Testis (tissue), 3 donors: Measurements from ENCODE around the gene LSG1. TPM values are rescaled to one million over a fixed set of nuclear protein-coding genes. Genes with fewer than 3 reads are reported as not detected.

Experiments
- DNase-seq: peaks from one replicate; pipeline ENCODE4 v3.0.0-alpha.2; 2019
- H3K27ac ChIP-seq, 2 donors: fragments of 200-600 bp; sonication (generic); one replicate each; pipeline ENCODE4 v1.5.1; 2019
- H3K27me3 ChIP-seq: fragments of 200-600 bp; sonication (generic); one replicate; pipeline ENCODE4 v1.5.1; 2019
- H3K36me3 ChIP-seq: fragments of 200-600 bp; sonication (generic); one replicate; pipeline ENCODE4 v1.5.1; 2017; ENCODE audit warnings: low read depth; ENCODE audit errors: missing control alignments
- H3K4me1 ChIP-seq: fragments of 200-600 bp; sonication (generic); one replicate; pipeline ENCODE4 v1.5.1; 2019
- H3K4me3 ChIP-seq, 2 donors: fragments of 200-600 bp; sonication (generic); one replicate each; pipeline ENCODE4 v1.5.1; 2017 to 2019
- H3K9me3 ChIP-seq: fragments of 200-600 bp; sonication (generic); one replicate; pipeline ENCODE4 v1.5.1; 2017
- POLR2A ChIP-seq: fragments of 450-650 bp; IDR thresholded peaks from one replicate; pipeline ENCODE4 v1.6.1; 2017; ENCODE audit warnings: antibody characterized with exemption, mild to moderate bottlenecking, moderate library complexity
- WGBS, 2 donors: methylation state at CpG; one replicate each; pipeline ENCODE4 v1.1.5; 2018; 5-methylcytosine and 5-hydroxymethylcytosine counted together
- intact Hi-C: fragments of 100-400 bp; cut with DNase I; formaldehyde crosslinking; loops from one replicate; pipeline ENCODE4 v1.15.1; 2023; ENCODE audit warnings: low total_unique reads
- polyA plus RNA-seq: library from polyadenylated mRNA; stranded (reverse); fragments of 350-450 nt; fragmentation: Illumina TruSeq; extraction: RNeasy Lipid Tissue Mini Kit (QIAGEN cat#74804); gene quantifications from one replicate; pipeline ENCODE4 v1.2.3, GENCODE V29; 2014; ENCODE audit warnings: low read depth, low replicate concordance; ENCODE audit not compliant: insufficient read depth
- total RNA-seq, 2 donors: library from RNA; depleted of rRNA; stranded (reverse); fragments of >200 nt; gene quantifications; one replicate each; pipeline ENCODE4 v1.2.3, GENCODE V29; 2016
- TF ChIP-seq, protein P1 (sequence below), 3 experiments: fragments of 450-650 bp in 2 of 3; fragments of 200-600 bp in 1 of 3; sonication (generic) in 1 of 3; IDR thresholded peaks; one replicate each; pipeline ENCODE4 v1.5.1; 2016 to 2019; ENCODE audit warnings: antibody characterized with exemption in 3 of 3, mild to moderate bottlenecking in 2 of 3, moderate library complexity in 1 of 3

The LSG1 gene
- total and polyA plus RNA-seq, 3 donors from 2014 or later = 47.4 to 56.1 (median 50.5) TPM

- Histone ChIP-seq H3K27ac (no peak overlapping the region), H3K9me3 (no peaks in the 10 kb centered on the region), H3K4me1 (no peaks in the 10 kb centered on the region), H3K27me3 (no peaks in the 10 kb centered on the region), H3K36me3 (no peaks in the 10 kb centered on the region), H3K4me3 (no peak overlapping the region)
- intact Hi-C loops = no loop called here
- TF ChIP-seq, protein P1, sequence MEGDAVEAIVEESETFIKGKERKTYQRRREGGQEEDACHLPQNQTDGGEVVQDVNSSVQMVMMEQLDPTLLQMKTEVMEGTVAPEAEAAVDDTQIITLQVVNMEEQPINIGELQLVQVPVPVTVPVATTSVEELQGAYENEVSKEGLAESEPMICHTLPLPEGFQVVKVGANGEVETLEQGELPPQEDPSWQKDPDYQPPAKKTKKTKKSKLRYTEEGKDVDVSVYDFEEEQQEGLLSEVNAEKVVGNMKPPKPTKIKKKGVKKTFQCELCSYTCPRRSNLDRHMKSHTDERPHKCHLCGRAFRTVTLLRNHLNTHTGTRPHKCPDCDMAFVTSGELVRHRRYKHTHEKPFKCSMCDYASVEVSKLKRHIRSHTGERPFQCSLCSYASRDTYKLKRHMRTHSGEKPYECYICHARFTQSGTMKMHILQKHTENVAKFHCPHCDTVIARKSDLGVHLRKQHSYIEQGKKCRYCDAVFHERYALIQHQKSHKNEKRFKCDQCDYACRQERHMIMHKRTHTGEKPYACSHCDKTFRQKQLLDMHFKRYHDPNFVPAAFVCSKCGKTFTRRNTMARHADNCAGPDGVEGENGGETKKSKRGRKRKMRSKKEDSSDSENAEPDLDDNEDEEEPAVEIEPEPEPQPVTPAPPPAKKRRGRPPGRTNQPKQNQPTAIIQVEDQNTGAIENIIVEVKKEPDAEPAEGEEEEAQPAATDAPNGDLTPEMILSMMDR (IDR thresholded peaks at IDR 0.05) = no peak
- TF ChIP-seq POLR2A = no peak
- WGBS, 2 donors = 93 to 94% methylated on average over 7 of the region's 7 CpGs
- DNase-seq = no peak
Measured at GRCh38 chr3:194707147-194707540, 35.2 kb upstream of the LSG1 start.

GRCh38 chr3:194705761-194706160 is 33.8 kb upstream of the LSG1 start:
- TF ChIP-seq, protein P1 (IDR thresholded peaks at IDR 0.05) = no peak
- no peak for TF ChIP-seq POLR2A
- Histone ChIP-seq H3K27me3 (no peaks in the 10 kb centered on the region), H3K36me3 (no peaks in the 10 kb centered on the region), H3K4me3 (no peak overlapping the region), H3K27ac (no peak overlapping the region), H3K9me3 (no peaks in the 10 kb centered on the region), H3K4me1 (no peaks in the 10 kb centered on the region)
- intact Hi-C loops = no loop called here
- WGBS, 2 donors = 84 to 88% methylated on average over 8 to 11 of the region's 11 CpGs
- no peak for DNase-seq

DNA sequence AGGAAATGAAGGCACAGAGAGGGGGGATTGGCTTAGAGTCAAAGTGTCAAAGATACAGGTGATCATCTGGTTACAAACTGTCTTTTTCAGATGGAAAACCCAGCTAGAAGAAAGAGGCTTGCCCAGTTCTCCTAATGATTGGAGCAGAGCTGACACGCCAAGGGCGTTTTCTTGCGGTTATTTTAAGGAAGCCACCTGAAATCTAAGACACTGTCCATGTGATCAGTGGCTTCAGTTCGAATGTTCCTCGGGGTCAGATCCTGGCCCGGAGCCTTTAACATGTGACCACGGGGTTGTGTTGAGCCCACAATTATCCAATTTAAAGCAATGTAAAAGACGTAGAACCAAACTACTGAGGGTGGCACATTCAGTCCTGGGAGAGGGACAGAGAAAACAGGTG is 33.2 kb upstream of the LSG1 start:
- TF ChIP-seq, protein P1 (IDR thresholded peaks at IDR 0.05) = no peak
- TF ChIP-seq POLR2A = no peak
- Histone ChIP-seq H3K9me3 (no peaks in the 10 kb centered on the region), H3K4me3 (no peak overlapping the region), H3K27me3 (no peaks in the 10 kb centered on the region), H3K4me1 (no peaks in the 10 kb centered on the region), H3K36me3 (no peaks in the 10 kb centered on the region), H3K27ac (no peak overlapping the region)
- intact Hi-C loops = no loop called here
- WGBS, 2 donors = 84 to 95% methylated on average over 8 of the region's 8 CpGs
- no peak for DNase-seq

GRCh38 chr3:194702545-194702944 is 30.6 kb upstream of the LSG1 start:
- intact Hi-C loops = no loop called here
- Histone ChIP-seq H3K9me3 (no peaks in the 10 kb centered on the region), H3K27me3 (no peaks in the 10 kb centered on the region), H3K36me3 (no peaks in the 10 kb centered on the region), H3K4me3 (no peak overlapping the region), H3K4me1 (no peaks in the 10 kb centered on the region), H3K27ac (no peak overlapping the region)
- TF ChIP-seq POLR2A = no peak
- TF ChIP-seq, protein P1 (IDR thresholded peaks at IDR 0.05) = no peak
- DNase-seq = no peak
- WGBS, 2 donors = 69 to 84% methylated on average over 9 of the region's 9 CpGs

DNA sequence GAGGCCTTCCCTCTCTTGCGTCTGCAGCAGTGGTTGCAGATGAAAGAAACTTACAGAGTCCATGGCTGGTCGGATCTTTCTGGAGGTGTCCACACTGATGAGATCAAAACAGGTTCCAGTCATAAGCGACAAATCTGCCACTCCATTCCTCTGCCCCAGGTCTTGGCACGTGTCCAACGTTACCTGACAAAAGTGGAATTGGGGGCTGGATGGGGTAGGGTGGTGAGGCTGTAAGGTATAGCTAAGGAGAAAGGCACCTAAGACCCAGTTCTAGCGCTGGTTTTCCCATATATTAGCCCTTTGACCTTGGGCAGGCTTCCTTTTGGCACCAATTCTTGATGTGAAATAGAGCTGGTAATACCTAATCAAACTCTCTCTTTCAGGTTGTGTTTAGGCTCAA is 24.7 kb upstream of the LSG1 start:
- H3K9me3 ChIP-seq = no peaks in the 10 kb centered on the region
- intact Hi-C loops = loop anchor here (5.0 kb wide), 1 partner anchor 494 kb away; no protein-coding TSS in a partner anchor
- H3K4me1 ChIP-seq = peaks cover 11% of the 10 kb centered on the region
- no peaks in the 10 kb centered on the region for H3K27me3 ChIP-seq
- DNase-seq = no peak
- no peak overlapping the region for H3K27ac ChIP-seq
- WGBS, 2 donors = 84 to 89% methylated on average over 6 of the region's 6 CpGs
- no peak overlapping the region for H3K4me3 ChIP-seq
- no peaks in the 10 kb centered on the region for H3K36me3 ChIP-seq
- TF ChIP-seq POLR2A = no peak
- TF ChIP-seq, protein P1 (IDR thresholded peaks at IDR 0.05) = no peak
